ENCODE data around the gene PIN1. TPM values are rescaled to one million over a fixed set of nuclear protein-coding genes. Genes with fewer than 3 reads are reported as not detected.
A peak's percentile ranks its signal among the peaks of the same experiment; 100 is the strongest.

PIN1 gene
- total RNA-seq, 1 donor from 2014 or later, result 50.3 TPM

GRCh38 chr19:9861503-9861902, 26.4 kb downstream of the PIN1 start:
- ATAC-seq (no peak), DNase-seq (no peak)
- Histone ChIP-seq H3K9me3 (no peaks in the 10 kb centered on the region), H3K4me3 (no peak overlapping the region), H3K27ac (no peak overlapping the region), H3K4me1 (no peaks in the 10 kb centered on the region), H3K27me3 (no peaks in the 10 kb centered on the region), H3K36me3 (no peaks in the 10 kb centered on the region)
- intact Hi-C loops (cut with DNase I), result no loop called here
- no peak for TF ChIP-seq CTCF (IDR thresholded peaks at IDR 0.05)

DNA sequence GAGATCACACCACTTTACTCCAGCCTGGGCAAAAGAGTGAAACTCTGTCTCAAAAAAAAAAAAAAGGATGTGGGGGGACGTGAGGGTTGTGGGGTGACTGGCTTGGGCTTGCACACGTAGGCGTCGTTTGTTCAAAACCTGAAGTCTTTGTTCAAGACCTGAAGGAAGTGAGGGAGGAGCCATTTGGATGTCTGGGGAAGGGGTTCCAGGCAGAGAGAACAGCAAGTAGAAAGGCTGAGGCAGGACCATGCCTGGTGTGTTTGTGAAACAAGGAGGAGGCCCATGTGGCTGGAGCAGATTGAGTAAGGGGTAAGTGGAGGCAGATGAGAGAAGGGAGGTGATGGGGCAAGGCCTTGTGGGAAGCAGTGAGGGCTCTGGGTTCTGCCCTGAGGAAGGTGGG, 27.8 kb downstream of the PIN1 start:
- intact Hi-C loops (cut with DNase I), result no loop called here
- H3K4me1 ChIP-seq, result no peaks in the 10 kb centered on the region
- H3K36me3 ChIP-seq, result no peaks in the 10 kb centered on the region
- no peak overlapping the region for H3K27ac ChIP-seq
- H3K9me3 ChIP-seq, result no peaks in the 10 kb centered on the region
- DNase-seq (no peak), ATAC-seq (no peak)
- no peak for TF ChIP-seq CTCF (IDR thresholded peaks at IDR 0.05)
- H3K4me3 ChIP-seq, result no peak overlapping the region
- H3K27me3 ChIP-seq, result no peaks in the 10 kb centered on the region

DNA sequence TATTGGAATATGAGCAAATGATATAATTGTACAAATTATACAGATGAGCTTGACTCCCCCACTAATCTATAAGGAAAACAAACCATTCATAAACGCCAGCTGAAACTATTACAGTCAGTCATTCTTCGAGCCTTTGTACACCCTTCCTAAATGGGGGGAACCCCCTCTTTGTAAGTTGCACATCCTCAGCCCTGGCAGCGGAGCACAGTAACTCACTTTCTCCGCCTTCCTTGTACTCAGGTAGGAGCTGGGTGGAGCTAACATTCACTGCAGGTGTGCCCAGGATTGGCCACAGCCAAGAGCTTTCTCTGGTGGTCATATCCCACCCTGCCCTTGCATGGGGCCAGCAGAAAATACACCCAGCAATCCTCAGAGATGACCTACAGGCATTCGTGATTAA, 28.6 kb downstream of the PIN1 start:
- Histone ChIP-seq H3K4me3 (no peak overlapping the region), H3K27me3 (no peaks in the 10 kb centered on the region), H3K9me3 (no peaks in the 10 kb centered on the region), H3K36me3 (no peaks in the 10 kb centered on the region), H3K27ac (no peak overlapping the region), H3K4me1 (no peaks in the 10 kb centered on the region)
- no peak for TF ChIP-seq CTCF (IDR thresholded peaks at IDR 0.05)
- intact Hi-C loops (cut with DNase I), result no loop called here
- ATAC-seq (no peak), DNase-seq (no peak)

DNA sequence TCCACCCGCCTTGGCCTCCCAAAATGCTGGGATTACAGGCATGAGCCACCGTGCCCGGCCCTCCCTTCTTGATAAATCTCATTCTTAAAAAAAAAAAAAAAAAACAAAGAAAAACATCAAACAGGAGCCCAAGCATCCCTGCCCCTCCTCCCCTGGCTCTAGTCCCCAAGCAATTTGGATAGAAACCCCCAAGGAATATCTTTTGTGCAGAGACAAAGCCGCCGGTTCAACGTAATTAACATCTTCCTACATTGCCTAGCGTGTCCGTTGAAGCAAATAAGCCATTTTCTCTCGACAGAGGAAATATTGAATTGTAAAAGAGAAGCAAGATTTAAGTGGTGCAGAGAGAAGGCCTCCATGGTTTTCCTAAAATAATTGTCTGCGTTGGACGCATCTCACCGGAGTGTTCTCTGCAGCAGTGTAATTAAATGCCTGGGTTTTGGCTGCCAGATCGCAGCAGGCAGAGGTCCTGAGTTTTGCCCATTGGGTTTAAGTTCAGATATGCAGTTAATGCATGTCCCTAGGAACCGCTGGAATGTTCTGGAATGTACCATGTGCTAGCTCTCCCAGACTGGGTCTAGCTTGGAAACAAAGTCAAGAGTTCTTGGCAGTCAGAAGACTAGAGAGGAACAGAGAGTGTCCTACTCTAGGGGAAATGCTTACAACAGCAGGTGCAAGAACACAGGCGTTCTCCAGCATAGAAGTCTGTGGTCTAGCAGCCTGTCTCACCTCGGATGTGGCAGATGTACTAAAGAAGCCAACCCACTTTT, 30.8 kb downstream of the PIN1 start:
- DNase-seq (no peak), ATAC-seq (peak; percentile 23)
- Histone ChIP-seq H3K4me3 (no peak overlapping the region), H3K9me3 (no peaks in the 10 kb centered on the region), H3K4me1 (no peaks in the 10 kb centered on the region), H3K27me3 (no peaks in the 10 kb centered on the region), H3K36me3 (no peaks in the 10 kb centered on the region), H3K27ac (no peak overlapping the region)
- intact Hi-C loops (cut with DNase I), result no loop called here
- no peak for TF ChIP-seq CTCF (IDR thresholded peaks at IDR 0.05)

GRCh38 chr19:9868983-9869617, 34.0 kb downstream of the PIN1 start:
- intact Hi-C loops (cut with DNase I), result no loop called here
- H3K4me3 ChIP-seq, result no peak overlapping the region
- ATAC-seq (no peak), DNase-seq (no peak)
- H3K36me3 ChIP-seq, result no peaks in the 10 kb centered on the region
- H3K9me3 ChIP-seq, result no peaks in the 10 kb centered on the region
- no peaks in the 10 kb centered on the region for H3K27me3 ChIP-seq
- H3K27ac ChIP-seq, result no peak overlapping the region
- TF ChIP-seq CTCF (IDR thresholded peaks at IDR 0.05), result no peak
- H3K4me1 ChIP-seq, result no peaks in the 10 kb centered on the region
